COR-L47 (cell line): ENCODE data around the gene SH3RF1.

Source experiments
- DNase-seq: peaks from one replicate; lab custom pipeline; 2025; lab: John Stamatoyannopoulos, UW

The SH3RF1 gene

DNA sequence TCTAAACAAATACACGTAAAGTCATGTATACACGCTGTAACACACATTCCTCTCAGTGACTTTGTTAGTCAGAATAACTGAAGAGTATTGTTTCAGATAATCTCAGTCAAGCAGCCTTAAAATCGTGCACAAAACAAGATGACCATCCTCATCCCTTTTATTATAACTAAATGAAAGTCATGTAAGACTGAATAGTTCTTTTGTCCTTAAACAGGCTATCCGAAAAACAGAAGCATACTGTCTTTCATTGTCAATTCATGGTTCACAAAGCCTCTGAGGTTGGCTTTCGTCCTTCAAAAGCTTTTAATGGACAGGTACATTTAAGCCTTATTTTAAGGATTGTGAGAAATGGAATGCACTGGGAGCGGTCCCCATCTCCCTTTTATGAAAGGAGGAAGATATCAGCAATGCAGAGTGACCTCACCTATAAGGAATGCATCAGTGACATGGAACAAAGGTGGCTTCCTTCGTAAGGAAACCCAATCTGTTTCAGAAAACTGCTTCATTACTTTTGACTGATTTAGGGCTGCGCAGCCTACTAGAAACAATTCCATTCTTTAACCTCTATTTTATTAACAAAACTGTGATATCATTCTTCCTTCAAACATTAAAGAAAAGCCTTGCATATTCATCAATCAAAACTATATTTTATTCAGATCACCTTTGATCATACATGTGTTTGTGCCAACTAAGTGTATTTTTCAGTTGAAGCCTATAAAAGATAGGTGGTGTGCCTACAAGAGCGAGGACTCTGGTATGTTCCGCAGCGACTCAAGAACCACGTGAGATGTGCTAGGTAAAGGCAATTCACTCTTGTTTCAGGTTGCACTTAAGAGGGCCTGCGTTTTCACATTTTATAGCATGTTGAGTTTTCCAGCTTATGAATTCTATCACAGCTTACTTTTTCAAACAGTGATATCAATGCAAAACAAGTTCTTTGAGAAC, 19.2 kb downstream of the SH3RF1 start:
- DNase-seq, result no peak

- DNase-seq, result no peak
Measured at GRCh38 chr4:169250796-169251195, 20.0 kb downstream of the SH3RF1 start.

GRCh38 chr4:169249999-169250398, 20.8 kb downstream of the SH3RF1 start:
- DNase-seq, result no peak

- no peak for DNase-seq
Measured at GRCh38 chr4:169249214-169249973, 21.4 kb downstream of the SH3RF1 start.

DNA sequence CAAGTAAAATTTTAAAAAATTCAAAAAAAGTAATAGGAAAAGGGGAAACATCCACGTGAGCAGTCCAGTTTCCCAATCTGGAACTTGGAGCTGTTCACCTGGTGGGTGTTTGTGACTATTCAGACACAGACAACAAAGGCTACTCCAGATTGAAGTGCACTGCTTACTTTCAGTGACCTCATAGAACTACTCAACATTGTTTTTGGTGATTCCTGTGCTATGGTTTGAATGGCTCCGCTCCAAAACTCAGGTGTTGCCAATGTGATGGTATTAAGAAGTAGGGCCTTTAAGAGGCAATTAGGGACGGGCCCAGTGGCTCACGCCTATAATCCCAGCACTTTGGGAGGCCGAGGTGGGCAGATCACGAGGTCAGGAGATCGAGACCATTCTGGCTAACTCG, 22.1 kb downstream of the SH3RF1 start:
- DNase-seq, result no peak

- no peak for DNase-seq
Measured at GRCh38 chr4:169246957-169247396, 23.8 kb downstream of the SH3RF1 start.

DNA sequence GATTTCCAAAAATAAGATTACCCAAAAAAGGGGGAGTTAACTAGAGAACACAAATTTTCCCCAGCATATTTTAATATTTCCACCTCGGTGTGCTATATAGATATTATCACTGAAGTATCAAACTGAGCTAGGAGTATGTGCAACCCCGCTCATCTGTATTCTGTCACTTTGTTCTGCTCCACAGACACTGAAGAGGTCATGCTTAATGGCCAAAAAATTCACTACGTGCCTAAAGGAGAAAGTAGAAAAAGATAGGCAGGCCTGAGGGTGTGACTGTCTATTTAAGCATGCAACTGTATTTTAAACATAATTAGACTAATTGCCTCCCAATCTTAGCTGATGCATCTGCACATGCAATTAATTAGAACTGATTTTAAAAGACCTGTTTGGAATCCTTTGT, 24.5 kb downstream of the SH3RF1 start:
- DNase-seq, result no peak

DNA sequence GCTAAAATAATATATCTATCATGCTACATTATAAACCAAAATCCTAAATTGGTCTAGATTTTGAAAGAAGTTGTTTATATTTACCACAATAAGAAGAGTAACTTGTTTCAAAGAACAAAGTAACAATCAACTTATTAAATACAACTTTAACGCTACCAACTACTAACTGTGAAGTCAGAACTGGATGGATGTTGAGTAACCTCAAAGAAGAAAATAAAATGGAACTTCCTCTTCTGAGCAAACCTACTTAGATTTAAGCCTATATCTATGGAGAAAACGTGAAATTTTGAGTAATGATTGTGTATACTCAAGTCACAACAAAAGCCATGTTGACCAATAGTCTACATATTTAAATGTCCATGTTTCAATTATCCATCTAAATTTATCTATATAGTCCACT, 25.7 kb downstream of the SH3RF1 start:
- DNase-seq, result no peak

- no peak for DNase-seq
Measured at GRCh38 chr4:169243825-169244609, 26.7 kb downstream of the SH3RF1 start.

GRCh38 chr4:169241464-169241863, 29.3 kb downstream of the SH3RF1 start:
- no peak for DNase-seq

GRCh38 chr4:169239221-169239905, 31.4 kb downstream of the SH3RF1 start:
- DNase-seq, result no peak

DNA sequence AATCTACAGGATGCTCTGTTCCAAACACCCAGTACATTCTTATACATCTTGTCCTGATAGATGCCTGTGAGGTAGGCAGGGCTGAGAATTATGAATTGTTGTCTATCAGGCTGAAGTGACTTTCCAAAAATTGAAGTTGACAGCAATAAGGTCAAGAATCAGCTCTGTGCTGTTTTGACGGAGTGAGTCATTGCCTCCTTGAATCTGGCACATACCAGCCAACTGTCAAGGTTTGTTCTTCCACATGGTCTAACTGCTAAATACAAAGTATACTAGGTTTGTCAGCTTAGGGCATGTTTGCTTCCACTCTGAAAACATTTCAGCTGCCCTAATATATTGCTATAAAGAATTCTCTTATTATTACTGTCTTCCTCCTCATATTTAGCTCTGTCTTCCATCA, 32.3 kb downstream of the SH3RF1 start:
- no peak for DNase-seq

- DNase-seq, result no peak
Measured at GRCh38 chr4:169236873-169237626, 33.7 kb downstream of the SH3RF1 start.

DNA sequence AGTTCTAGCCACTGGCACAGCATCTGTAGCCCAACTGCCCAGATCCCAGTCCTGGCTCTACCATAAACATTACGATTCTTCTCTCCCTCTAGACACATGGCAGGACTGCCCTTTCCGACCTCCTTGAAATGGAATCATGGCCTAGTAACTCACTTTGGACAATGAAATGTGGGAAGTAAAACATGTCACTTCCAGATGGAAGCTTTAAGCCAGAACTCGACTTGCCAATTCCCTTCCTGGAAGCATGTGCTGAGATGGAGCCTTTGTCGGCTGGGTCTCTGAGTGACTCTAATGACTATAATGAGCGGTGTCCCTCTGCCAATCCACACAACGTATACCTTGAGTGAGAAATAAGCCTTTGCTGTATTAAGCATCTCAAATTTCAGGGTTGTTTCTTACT, 34.7 kb downstream of the SH3RF1 start:
- DNase-seq, result no peak

DNA sequence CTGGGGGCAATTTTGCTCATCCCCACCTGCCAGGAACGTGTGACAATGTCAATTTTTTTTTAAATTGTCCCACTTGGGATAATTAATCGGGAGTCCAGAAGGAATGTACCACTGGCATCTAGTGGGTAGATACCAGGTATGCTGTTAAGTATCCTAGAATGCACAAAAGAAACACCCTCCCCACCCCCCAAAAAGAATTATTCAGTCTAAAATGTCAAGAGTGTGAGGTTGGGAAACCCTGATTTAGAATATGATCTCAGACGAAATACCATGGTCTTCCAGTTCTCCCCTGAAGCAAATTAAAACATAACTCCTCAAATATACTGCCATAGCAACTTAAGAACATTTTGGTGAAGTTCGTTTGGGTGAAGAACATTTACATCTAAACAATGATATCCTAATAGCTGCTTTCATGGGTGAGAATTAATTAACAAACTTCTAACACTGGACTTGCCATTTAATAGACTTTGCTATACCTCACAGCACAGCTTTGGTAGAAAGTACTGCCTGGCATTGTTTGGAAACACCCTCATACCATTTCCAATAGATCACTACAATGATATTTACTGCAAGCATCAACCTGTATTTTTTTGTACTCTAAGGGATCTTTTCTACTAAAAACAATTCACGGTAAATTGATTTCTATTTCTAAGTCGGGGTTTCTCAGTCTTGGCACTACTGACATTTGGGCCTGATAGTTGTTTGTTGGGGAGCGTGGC, 36.5 kb downstream of the SH3RF1 start:
- no peak for DNase-seq

DNA sequence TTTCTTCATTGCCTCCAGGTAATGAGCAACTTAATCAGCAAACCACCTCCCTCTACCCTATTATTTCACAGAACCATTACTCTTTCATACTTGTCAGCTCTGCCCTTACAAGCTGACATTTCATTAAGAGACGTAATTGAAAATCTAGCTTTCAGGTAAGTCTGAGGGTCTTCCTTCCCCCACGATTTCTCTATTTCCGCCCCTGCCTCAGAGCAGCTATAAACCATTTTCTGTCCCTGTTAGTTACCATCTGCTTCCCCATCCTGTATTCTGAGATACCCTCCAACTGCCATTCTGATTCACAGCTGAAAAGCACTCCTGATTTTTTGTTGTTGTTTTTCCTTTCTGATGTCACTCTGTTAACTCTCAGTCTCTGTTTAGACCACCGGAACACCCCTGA, 37.1 kb downstream of the SH3RF1 start:
- DNase-seq, result no peak

DNA sequence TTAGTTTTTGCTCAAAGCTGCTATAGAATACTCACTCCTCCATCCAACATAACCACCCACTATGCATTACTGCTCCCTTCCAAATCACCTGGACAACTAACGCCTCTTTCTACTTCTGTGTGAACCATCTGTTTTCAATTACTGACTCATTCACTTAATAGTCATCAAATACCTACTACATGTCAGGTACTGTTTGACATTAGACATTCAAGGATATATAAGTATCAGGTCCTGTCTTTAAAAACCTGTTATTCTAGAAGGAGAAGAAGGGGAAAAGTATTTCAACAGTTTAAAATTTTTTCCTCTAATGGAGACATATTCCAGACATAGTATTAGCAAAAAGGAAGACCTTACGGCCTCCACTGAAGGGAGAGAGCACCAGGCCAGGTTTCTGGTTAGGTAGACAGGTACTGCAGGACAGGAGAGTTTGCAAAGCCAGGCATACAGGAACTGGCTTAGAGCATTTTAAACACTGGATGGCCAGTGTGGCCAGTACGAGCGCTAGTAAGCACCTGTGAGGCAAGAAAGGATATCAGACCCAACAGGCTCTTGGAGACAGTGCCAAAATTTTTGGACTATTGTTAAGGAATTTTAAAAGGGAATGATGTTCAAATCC, 39.0 kb downstream of the SH3RF1 start:
- DNase-seq, result no peak

DNA sequence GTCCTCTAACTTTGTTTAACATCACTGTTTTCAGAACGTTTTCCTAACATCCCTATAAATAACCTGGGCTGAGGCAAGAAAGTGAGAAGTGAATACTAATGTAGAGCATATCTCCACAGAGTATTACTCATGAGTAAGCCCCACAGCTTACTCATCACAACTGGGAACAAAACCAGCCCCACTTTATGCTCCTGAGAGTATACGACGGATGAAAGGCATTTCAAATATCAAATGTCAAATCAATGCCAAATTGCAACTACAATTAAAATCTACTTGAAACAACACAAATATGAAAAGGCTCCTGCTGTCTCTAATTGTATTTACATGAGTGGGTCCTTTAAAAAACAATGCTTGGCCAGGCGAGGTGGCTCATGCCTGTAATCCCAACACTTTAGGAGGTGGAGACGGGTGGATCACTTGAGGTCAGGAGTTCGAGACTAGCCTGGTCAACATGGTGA, 41.2 kb downstream of the SH3RF1 start:
- DNase-seq, result peak; percentile 80

DNA sequence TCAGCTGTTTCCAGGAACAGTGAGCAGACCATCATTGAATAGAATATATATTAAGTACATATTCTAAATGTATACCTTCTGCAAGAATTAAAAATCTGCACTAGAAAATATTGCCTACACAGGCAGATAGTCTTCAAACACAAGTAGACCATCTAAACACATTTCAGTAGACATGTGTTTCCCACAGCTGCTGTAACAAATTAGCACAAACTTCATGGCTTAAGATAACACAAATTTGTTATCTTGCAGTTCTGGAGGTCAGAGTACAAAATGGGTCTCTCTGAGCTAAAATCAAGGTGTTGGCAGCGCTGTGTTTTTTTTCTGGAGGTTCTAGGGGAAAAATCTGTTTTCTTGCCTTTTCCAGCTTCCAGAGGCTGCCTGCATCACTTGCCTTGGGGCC, 42.7 kb downstream of the SH3RF1 start:
- DNase-seq, result no peak

DNA sequence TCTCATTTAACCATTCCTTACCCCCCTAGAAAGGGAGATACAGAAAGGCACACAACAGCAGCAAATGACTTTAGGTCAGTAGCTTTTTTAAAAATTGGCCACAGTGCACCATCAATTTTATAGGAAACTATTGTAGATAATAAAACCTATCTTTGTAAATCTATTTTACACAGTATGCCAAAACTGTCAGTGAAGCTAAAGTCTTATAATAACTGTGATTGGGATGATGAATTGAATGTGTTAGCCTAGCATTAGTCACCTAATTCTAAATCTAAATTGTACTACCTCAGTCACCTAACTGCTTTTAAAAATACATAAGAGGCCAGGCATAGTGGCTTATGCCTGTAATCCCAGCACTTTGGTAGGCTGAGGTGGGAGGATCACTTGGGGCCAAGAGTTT, 44.2 kb downstream of the SH3RF1 start:
- DNase-seq, result no peak
